GM18507 (cell line): ENCODE measurements around the gene LIN28B.
"Not testable (repeated sequence)": the region's sequence is repeated elsewhere in the genome, so short reads cannot be mapped to it uniquely, and the experiment has no call there.

ENCODE experiments used
- DNase-seq: peaks from one replicate; pipeline ENCODE4 v3.0.0; 2011; ENCODE audit warnings: low read depth; ENCODE audit not compliant: insufficient read length; ENCODE audit errors: extremely low spot score
- FAIRE-seq: peaks from 2 replicates; lab custom pipeline; 2011; peaks lifted over from hg19 to GRCh38; lab: Jason Lieb, UNC

The LIN28B gene

GRCh38 chr6:104995989-104996617 is 39.2 kb downstream of the LIN28B start:
- FAIRE-seq = no peak
- DNase-seq = no peak

GRCh38 chr6:105001063-105001462 is 44.2 kb downstream of the LIN28B start:
- no peak for FAIRE-seq
- DNase-seq = no peak

GRCh38 chr6:105001906-105002305 is 45.0 kb downstream of the LIN28B start:
- no peak for FAIRE-seq
- DNase-seq = no peak

- FAIRE-seq (no peak), DNase-seq (no peak)
Measured at GRCh38 chr6:105005451-105005850, 48.5 kb downstream of the LIN28B start.

- FAIRE-seq, DNase-seq: not testable (repeated sequence)
Measured at GRCh38 chr6:105013459-105013858, 56.6 kb downstream of the LIN28B start.

GRCh38 chr6:105014448-105014847 is 57.5 kb downstream of the LIN28B start:
- no peak for DNase-seq
- FAIRE-seq = no peak

- no peak for DNase-seq
- FAIRE-seq = no peak
Measured at GRCh38 chr6:105014954-105015353, 58.0 kb downstream of the LIN28B start.

- DNase-seq (no peak), FAIRE-seq (no peak)
Measured at GRCh38 chr6:105015482-105015881, 58.6 kb downstream of the LIN28B start.

- FAIRE-seq (no peak), DNase-seq (no peak)
Measured at GRCh38 chr6:105019285-105019684, 62.4 kb downstream of the LIN28B start.

- FAIRE-seq = no peak
Measured at GRCh38 chr6:105021399-105021798, 64.5 kb downstream of the LIN28B start.

GRCh38 chr6:105022416-105022815 is 65.5 kb downstream of the LIN28B start:
- FAIRE-seq (no peak), DNase-seq (no peak)

More at GRCh38 chr6:105021399-105021798, 64.5 kb downstream of the LIN28B start:
- DNase-seq = no peak

GRCh38 chr6:105024803-105025202 is 67.9 kb downstream of the LIN28B start:
- DNase-seq (no peak), FAIRE-seq (no peak)

- FAIRE-seq (no peak), DNase-seq (no peak)
Measured at GRCh38 chr6:105028898-105029297, 72.0 kb downstream of the LIN28B start.

GRCh38 chr6:105029581-105029980 is 72.7 kb downstream of the LIN28B start:
- no peak for DNase-seq
- no peak for FAIRE-seq

GRCh38 chr6:105034470-105034869 is 77.6 kb downstream of the LIN28B start:
- FAIRE-seq = no peak
- DNase-seq = no peak

GRCh38 chr6:105035299-105035698 is 78.4 kb downstream of the LIN28B start:
- FAIRE-seq = no peak

GRCh38 chr6:105036351-105036750 is 79.4 kb downstream of the LIN28B start:
- DNase-seq = no peak

More at GRCh38 chr6:105035299-105035698, 78.4 kb downstream of the LIN28B start:
- DNase-seq = no peak

GRCh38 chr6:105038259-105038658 is 81.4 kb downstream of the LIN28B start:
- no peak for DNase-seq
- FAIRE-seq = no peak

More at GRCh38 chr6:105036351-105036750, 79.4 kb downstream of the LIN28B start:
- no peak for FAIRE-seq

- FAIRE-seq (no peak), DNase-seq (no peak)
Measured at GRCh38 chr6:105041880-105042279, 85.0 kb downstream of the LIN28B start.

GRCh38 chr6:105042648-105043047 is 85.7 kb downstream of the LIN28B start:
- FAIRE-seq (no peak), DNase-seq (no peak)

- DNase-seq (no peak), FAIRE-seq (no peak)
Measured at GRCh38 chr6:105043979-105044378, 87.1 kb downstream of the LIN28B start.

GRCh38 chr6:105045526-105045925 is 88.6 kb downstream of the LIN28B start:
- DNase-seq (no peak), FAIRE-seq (no peak)
